HTR-8/SVneo (cell line): Measurements from ENCODE around the gene MEIOSIN.

Experiments
- DNase-seq: peaks from one replicate; pipeline ENCODE4 v3.0.0; 2011; ENCODE audit warnings: low spot score, mixed read lengths; ENCODE audit not compliant: insufficient read length
- FAIRE-seq: peaks from 2 replicates; lab custom pipeline; 2011; peaks lifted over from hg19 to GRCh38; lab: Jason Lieb, UNC

The MEIOSIN gene

DNA sequence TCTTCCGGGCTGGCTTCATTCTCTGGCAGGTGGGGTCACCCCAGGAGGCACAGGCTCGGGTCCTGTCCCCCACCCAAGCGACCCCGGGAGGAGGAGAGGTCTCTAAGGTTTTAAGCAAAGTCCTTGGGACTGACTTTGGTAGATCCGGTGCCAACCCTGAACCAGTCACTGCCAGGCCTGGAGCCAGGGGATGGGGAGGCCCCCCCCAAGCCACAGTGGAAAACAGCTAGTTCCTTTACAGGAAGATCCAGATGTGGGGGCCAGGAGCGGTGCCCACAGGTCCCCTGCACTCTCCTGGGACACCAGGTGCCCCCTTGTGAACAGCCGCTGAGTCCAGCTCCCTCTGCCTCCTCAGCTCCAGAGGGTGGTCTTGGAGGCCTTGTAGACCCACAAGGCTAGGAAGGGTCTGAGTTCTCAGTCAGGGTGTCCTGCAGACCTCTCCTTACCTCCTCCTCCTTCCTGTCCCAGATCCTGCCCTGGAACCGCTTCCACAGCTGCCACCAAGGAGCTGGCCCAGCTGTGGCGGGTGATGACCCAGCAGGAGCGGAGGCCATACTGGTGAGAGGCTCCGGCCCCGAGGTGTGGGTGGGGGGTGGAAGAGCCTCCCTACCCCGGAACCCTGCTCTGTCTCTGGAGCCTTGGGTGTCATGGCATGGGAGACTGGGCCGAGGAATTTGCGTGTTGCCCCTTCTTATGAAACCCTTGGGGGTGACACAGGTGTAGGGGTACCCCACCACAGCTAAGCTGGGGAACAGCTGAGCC is 29.8 kb downstream of the MEIOSIN start:
- no peak for FAIRE-seq
- DNase-seq: no peak

DNA sequence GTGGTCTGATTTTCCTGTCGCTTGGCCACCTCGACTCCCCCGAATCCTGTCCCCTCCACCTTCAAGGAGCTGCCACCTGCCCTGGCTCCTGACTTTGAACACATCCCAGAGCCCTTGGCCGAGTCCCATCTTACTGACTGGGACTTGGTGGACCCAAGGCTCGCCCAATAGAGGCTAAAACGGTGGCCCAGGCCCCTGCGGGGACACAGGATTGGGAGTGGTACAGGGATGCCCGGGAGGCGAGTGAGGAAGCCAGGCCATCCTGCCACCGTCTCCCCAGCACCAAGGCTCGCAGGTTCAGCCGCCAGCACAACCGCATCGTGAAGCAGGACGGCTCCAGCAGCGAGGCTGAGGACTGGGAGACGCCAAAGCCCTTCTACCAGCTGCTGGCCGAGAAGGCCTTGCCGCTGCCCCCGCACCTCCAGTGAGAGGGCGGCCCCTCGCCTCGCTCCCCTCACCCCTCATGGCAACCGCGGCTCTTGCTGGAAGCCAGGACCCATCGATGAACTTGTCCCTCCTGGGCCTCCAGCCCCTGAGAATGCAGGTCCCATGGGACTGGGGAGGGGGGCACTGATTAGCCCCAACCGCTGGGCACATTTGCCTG is 30.6 kb downstream of the MEIOSIN start:
- DNase-seq: no peak
- FAIRE-seq: no peak

DNA sequence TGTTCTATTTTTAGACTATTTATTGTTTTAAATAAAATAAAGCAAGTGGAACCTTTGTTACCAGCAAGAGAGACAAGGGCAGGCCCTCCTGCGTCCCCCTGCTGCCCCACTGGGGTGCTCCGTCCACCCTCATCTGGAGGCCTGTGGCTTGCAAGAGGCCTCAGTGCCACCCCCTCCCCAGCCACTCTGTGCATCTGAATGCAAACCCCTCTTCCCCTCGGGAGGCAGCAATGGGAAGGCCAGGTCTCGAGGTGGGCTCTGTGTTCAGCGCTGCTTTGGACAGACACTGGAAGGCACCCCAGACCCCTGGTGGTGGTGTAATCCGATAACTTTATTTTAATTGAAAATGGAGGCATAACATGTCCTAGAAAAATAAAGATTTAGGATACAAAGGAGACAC is 31.2 kb downstream of the MEIOSIN start:
- DNase-seq (no peak), FAIRE-seq (no peak)

DNA sequence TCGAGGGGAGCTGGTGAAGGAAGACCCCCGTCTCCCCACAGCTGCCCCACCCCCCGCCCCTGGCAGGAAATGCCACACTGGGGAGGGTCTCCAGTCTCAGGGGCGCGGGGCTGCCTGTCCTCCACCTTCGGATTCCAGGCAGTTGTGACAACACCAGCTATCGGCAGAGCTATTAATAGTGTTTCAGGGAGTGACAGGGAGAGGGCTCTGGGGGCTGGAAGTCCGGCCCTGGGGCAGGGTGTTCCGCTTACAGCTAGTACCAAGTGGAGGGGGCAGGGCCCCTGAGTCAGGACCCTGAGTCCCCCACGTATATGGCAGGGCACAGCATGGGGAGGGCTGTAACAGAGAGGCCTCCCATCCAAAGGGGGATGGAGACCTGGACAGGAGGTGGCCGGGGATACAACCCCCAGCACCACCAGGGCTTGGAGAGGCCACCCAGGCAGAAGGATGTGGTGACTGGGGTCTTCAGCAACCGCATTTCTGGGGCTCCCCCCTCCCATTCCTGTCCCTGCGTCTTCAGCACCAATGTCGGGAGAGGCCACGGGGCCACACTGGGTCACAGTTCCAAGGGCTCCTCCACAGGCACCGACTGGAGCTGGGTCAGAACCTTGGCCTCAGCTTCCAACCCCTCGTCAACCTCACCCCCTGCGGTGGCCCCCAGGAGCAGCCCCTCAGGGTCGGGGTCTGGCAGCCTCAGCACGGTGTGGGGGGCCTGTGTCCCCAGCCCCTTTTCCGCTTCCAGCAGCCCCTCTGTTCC is 31.9 kb downstream of the MEIOSIN start:
- FAIRE-seq (no peak), DNase-seq (no peak)

DNA sequence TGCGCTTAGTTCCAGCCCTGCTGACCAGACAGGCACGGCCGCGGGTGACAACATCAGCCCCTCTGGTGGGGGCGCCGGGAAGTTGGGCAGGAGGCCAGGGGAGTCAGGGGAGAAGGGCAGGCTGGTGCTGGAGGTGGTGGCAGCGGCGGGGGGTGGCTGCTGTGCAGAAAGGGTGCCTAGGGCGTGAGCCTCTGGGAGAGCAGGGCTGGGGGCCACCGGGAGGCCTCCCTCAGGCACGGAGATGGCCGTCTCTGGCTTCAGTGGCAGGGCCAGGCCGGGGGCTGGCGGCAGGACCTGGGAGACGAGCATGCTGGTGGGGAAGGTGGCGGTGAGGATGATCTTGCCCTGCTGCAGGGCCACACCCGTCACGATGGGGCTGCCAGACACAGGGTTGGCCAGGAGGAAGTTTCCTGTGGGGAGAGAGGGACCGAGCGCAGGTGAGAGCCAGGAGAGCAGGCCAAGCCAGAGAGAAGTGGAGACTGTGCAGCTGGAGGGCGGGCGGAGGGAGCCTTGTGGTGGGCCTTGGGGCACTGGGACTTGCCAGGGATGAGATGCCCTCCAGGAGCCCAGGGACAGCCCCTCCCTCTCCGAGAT is 32.6 kb downstream of the MEIOSIN start:
- no peak for FAIRE-seq
- DNase-seq: no peak

DNA sequence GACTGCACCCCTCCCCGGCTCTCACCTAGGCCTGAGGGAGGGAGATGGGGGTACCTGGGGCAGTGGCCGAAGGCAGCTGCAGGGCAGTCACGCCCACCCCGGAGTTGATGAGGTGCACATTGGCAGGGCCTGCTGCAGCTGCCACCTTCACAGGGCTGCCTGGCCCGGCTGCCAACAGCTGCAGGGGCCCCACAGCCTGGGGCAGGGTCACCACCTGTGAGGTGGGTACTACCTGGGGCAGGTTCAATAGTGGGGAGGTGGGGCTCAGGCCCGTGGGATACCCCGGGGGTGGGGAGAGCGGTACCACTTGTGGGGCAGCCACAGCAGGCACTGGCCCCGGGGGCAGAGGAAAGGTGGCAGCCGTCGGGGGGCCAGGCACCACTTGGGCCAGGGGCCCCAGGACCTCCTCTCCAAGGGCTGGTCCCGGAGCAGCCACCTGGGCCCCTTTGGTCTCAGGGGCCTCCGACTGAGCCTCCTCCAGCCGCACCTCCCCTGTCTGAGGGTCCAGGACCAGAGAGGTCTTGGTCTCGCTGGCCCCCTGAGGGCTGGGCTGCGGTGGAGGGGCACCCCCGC is 33.1 kb downstream of the MEIOSIN start:
- FAIRE-seq: no peak

DNA sequence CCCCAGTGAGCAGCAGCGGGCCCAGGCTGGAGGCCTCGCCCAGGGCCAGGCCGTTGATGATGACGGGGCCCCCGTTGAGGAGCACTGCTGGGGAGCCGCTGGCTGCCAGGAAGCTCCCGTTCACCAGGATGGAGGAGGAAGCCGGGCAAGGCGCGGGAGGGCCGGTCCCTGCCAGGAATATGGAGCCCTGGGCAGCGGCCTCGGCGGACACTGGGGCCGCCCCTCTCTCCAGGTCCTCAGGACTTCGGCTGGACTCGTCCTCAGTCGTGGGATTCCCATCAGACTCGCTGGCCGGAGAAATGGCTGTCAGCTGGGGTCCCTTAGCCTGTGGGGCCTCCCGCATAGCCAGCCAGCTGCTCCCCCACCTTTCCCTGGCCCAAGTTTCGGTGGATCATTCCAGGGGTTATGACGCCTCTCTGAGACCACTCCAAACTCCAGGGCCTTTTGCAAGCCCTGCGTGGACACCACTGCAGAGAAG is 33.7 kb downstream of the MEIOSIN start:
- FAIRE-seq: no peak

More for the DNA sequence above, 33.1 kb downstream of the MEIOSIN start:
- no peak for DNase-seq

DNA sequence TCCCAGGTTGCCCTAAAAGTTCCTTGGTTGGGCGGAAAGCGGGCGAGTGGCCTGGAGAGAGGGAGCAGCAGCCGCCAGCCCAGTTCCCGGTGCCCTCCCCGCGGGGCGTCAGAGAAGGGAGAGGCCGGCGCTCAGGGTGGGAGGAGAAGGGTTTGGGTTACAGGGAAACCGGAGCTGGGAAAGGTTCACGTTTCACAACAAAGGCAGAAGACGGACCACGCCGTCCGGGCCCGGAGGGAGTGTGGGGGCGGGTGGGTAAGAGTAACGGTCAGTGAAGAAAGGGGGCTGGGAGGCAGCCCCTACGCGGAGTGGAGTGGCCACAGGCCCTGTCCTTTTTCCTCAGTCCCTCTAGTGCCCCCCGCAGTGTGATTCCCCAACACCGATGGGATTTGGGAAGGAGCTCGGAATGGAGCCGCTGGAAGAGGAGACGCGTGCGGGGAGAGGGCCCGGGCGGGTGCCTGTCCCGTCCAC is 34.2 kb downstream of the MEIOSIN start:
- peak; percentile 78 for DNase-seq
- peak; percentile 70 for FAIRE-seq

More for the DNA sequence above, 33.7 kb downstream of the MEIOSIN start:
- DNase-seq: no peak

DNA sequence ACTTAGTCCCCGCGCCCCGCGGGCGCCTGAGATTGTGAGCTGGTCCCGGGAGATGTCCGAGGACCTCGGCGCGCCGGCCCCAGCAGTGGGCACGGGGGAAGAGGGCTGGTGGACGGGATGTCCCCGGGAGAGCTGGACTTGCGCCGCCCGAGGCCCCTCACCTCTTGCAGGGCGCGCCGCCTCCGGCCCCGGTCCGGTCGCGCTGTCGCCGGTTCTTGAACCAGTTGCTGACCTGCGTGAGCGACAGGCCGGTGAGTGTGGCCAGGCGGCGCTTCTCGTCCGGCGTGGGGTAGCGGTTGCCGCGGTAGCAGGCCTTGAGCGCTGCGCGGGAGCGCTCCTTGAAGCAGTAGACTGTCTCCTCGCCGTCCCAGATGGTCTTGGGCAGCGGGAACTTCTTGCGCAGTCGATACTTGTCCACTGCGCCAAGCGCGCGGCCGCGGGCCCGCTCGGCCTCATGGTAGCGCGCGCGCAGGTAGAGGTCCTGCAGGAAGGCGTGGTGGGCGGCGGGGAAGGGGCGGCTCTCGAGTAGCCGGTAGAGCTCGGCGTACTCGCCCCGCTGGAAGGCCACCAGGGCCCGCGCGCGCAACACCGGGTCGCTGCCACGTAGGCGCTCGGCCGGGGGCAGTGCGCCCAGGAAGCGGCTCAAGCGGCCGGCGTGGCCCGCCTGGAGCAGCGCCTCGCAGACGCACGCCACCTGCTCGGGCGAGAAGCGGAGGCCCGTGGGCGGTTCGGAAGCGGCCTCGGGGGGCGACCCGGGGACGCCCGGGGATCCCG is 34.8 kb downstream of the MEIOSIN start:
- FAIRE-seq: peak; percentile 67

DNA sequence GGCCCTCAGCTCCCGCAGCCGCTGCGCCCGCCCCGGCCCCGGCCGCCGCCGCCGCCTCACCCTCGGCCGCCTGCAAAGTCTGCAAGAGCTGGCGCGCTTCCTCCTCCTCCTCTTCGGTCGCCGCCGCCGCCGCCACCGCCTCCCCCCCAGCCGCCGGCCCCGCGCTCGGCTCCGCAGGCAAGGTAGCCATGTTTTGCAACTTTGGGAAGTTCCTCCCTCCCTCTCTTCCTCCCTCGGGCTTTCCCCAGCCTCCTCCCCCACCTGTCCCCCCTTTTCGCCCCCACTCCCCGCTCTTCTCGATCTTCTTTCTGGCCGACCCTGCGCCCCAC is 35.4 kb downstream of the MEIOSIN start:
- DNase-seq (no peak), FAIRE-seq (no peak)

More for the DNA sequence above, 34.8 kb downstream of the MEIOSIN start:
- DNase-seq: no peak

DNA sequence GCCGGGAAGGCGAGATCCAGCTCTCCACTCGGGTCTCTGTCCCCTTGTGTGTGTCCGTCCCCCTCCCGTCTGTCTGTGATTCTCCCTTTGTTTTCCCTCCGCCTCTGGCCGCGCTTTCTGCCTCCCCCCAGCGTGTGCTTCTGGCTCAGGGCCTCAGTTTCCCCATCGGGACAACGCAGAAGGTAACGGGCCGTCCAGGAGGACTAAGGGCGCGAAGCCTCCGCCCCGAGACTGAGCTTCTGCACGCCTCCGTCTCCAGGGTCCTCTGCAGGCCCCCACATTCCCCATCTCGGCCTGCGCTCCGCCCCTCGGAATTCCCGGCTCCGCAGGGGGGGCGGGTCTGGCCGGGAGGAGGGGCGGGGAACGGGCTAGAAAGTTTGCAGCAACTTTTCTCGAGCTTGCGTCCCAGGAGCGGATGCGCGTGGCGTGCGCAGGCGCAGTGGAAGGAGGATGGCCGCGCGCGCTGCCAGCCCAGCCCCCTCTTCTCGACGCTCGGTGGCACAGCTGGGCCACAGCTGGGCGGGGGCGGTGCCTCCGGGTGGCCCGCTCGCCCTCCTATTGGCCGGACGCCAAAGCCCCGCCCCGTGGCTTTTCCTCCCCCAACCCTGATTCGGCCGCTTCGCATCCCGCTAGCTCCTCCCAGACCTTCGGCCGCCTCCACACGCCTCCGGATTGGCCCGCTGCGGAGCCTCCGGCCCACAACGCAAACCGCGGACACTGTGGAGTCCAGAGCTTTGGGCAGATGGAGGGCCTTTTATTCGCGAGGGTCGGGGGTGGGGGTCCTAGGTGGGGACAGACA is 35.9 kb downstream of the MEIOSIN start, which contains the start of gene SIX5:
TSS of gene SIX5 (minus strand) at position 269 of the 799 bp plus-strand sequence. CDS start 408 bp downstream, outside the sequence.
- FAIRE-seq (peak; percentile 94), DNase-seq (peak; percentile 97)

DNA sequence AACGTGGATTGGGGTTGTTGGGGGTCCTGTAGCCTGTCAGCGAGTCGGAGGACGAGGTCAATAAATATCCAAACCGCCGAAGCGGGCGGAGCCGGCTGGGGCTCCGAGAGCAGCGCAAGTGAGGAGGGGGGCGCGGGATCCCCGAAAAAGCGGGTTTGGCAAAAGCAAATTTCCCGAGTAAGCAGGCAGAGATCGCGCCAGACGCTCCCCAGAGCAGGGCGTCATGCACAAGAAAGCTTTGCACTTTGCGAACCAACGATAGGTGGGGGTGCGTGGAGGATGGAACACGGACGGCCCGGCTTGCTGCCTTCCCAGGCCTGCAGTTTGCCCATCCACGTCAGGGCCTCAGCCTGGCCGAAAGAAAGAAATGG is 36.6 kb downstream of the MEIOSIN start:
- DNase-seq: no peak

DNA sequence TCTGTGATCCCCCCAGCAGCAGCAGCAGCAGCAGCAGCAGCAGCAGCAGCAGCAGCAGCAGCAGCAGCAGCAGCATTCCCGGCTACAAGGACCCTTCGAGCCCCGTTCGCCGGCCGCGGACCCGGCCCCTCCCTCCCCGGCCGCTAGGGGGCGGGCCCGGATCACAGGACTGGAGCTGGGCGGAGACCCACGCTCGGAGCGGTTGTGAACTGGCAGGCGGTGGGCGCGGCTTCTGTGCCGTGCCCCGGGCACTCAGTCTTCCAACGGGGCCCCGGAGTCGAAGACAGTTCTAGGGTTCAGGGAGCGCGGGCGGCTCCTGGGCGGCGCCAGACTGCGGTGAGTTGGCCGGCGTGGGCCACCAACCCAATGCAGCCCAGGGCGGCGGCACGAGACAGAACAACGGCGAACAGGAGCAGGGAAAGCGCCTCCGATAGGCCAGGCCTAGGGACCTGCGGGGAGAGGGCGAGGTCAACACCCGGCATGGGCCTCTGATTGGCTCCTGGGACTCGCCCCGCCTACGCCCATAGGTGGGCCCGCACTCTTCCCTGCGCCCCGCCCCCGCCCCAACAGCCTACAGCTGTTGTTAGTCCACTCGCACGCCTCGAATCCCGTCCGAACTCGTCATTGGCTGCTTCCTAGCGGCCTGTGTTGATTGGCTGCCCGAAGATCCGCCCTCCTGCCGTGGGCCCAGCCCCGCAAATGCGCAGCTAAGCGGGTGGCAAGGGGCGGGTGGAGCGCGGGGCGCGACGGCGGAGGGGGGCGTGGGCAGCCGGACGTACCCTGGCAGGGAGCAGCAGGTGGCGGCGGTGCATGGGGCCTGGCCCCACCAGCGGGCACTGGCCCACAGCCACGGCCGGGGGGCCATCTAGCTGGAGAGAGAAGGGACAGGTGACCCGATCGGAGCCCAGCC is 37.2 kb downstream of the MEIOSIN start:
- peak; percentile 80 for FAIRE-seq
- DNase-seq: peak; percentile 84

More for the DNA sequence above, 36.6 kb downstream of the MEIOSIN start:
- FAIRE-seq: no peak

DNA sequence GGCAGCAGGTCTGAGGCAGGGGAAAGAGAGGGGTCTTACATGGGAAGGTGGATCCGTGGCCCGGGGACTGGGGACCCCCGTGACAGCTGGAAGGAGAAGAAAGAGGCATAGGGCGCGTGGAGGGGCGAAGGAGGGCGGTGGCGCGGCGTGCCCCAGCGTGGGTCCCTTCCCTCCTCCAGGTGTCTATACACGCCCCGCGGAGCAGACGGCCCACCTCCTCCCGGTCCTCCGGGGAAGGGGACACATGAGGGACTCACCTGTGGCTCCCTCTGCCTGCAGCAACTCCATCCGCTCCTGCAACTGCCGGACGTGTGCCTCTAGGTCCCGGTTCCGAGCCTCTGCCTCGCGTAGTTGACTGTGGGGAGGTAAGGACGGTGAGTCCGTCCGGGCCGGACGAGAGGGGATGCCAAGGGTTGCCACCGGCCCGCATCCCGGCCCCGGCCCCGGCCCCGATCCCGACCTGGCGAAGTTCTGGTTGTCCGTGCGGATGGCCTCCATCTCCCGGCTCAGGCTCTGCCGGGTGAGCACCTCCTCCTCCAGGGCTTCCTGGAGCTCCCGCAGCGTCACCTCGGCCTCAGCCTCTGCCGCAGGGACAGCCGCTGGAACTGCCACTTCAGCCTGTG is 38.2 kb downstream of the MEIOSIN start:
- FAIRE-seq (no peak), DNase-seq (no peak)

DNA sequence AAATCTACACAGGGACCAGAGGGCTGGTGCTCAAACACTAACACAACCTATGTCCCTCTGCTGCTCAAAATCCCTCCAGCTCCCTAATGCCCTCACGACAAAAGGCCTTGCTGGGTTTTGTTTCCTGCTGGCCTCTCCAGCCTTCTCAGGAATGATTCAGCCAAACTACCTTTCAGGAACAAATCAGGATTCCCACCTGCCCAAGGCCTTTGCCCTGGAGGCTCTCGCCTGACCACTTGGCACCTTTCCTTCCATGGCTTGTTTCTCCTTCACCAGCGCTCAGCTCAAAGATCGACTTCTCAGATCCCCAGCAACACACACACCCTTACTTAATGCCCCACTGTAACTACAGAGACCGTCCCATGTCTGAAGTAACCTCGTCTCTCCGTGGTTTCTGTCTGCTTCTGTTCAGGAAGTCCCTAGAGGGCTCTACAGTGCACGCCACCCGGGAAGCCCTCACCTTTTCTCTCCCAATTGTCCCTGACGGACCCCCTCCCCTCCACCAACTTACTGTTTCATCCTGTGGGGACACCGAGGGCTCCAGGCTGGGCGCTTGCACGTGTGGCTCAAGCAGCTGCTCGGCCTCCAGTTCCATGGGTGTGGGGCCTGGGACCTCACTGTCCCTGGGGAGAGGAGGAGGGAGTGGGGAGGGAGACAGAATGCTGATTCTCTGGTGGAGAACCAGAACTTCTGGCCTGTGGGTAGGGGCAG is 39.0 kb downstream of the MEIOSIN start:
- DNase-seq (no peak), FAIRE-seq (no peak)

DNA sequence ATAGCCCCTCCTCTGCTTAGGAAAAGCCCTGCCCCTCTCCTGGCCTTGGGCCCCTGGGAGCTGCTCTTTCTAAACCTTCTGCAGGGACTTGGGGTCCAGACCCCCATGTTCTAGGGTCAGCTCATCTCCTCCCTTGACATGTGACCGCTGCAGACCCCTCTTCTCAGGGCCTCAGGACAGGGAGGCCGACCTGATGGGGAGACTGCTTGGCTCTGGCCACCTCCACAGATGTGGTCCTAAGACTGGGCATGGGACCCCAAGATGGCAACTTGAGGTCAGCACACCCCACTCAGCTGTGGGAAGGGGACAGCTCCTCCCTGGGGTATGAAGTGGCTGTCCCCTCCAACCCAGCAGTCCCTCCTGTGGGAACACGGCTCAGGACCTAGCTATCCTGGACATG is 39.7 kb downstream of the MEIOSIN start:
- DNase-seq: no peak
- FAIRE-seq: no peak

DNA sequence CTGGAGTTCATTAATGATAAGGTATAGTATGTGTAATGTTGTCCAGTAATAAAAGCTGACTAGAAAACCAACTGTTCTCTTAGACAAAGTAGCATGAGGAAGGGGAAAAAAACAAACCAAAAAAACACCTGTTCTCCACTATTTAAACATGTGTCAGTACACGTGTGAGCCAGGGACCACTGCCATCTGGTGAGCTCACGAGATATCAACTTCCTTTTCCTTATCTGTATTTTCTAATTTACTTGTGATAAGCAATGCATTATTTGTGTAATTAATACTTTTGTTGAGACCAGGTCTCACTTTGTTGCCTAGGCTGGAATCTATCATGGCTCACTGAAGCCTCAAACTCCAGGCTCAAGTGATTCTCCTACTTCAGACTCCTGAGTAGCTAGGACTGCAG is 40.1 kb downstream of the MEIOSIN start:
- FAIRE-seq: no peak
- no peak for DNase-seq
